Peyer's patch (tissue), 4 donors: Measurements from ENCODE around the gene KLHL13. TPM values are rescaled to one million over a fixed set of nuclear protein-coding genes. Genes with fewer than 3 reads are reported as not detected.

Source experiments
- DNase-seq, 3 donors: peaks; one replicate each; pipeline ENCODE4 v3.0.0-alpha.2; 2017 to 2019
- H3K27ac ChIP-seq, 4 donors: fragments of 200-600 bp; sonication (generic); one replicate each; pipeline ENCODE4 v1.5.1; 2016 to 2019
- H3K27me3 ChIP-seq, 2 donors: fragments of 200-600 bp; sonication (generic); one replicate each; pipeline ENCODE4 v1.5.1; 2019
- H3K36me3 ChIP-seq, 3 donors: fragments of 200-600 bp; sonication (generic); one replicate each; pipeline ENCODE4 v1.5.1; 2016 to 2019
- H3K4me1 ChIP-seq, 4 donors: fragments of 200-600 bp; sonication (generic); one replicate each; pipeline ENCODE4 v1.5.1; 2016 to 2019
- H3K4me3 ChIP-seq, 4 donors: fragments of 200-600 bp; sonication (generic); 1 replicate in 3 of 4; 2 replicates in 1 of 4; pipeline ENCODE4 v1.5.1; 2016 to 2019; ENCODE audit warnings: mild to moderate bottlenecking in 1 of 4
- H3K9me3 ChIP-seq, 4 donors: fragments of 200-600 bp; sonication (generic); one replicate each; pipeline ENCODE4 v1.5.1; 2016 to 2019; ENCODE audit warnings: mild to moderate bottlenecking in 1 of 4
- POLR2A ChIP-seq, 2 donors: fragments of 450-650 bp; IDR thresholded peaks; one replicate each; pipeline ENCODE4 v1.5.1; 2017; ENCODE audit warnings: antibody characterized with exemption in 2 of 2, mild to moderate bottlenecking in 2 of 2, moderate library complexity in 2 of 2
- total RNA-seq, 4 donors: library from RNA; depleted of rRNA; stranded (reverse); fragments of >200 nt; gene quantifications; one replicate each; pipeline ENCODE4 v1.1.0, GENCODE V29; 2016
- TF ChIP-seq, protein P1 (sequence below), 6 experiments: fragments of 450-650 bp in 4 of 6; fragments of 200-600 bp in 2 of 6; sonication (generic) in 1 of 6; IDR thresholded peaks; one replicate each; pipeline ENCODE4 v1.5.1; 2017 to 2019; ENCODE audit warnings: antibody characterized with exemption in 6 of 6, mild to moderate bottlenecking in 3 of 6, moderate library complexity in 1 of 6

KLHL13 gene
- total RNA-seq, 4 donors from 2014 or later: 4.0 to 14.0 (median 8.1) TPM

DNA sequence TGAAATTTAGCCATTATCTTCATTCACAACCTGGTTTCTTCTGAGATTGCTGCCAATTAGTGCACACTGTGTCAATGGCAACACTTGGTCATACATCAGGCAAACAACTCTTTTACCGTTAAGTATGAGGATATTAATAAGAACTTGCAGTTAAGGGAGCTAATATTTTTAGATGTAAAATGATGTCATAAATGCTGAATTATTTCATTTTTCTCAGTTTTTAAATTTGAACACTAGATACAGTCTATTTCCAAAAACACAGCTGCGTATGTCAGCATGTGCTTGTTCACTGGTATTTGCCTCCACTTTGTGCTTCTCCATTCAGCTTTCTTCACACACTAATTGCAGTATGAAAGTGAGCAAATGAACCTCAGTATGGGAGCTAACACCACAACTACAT, 1.6 kb downstream of the KLHL13 start:
- no peaks in the 10 kb centered on the region for H3K36me3 ChIP-seq
- no peak overlapping the region for H3K27ac ChIP-seq
- H3K27me3 ChIP-seq: no peaks in the 10 kb centered on the region
- no peak for DNase-seq
- TF ChIP-seq POLR2A (IDR thresholded peaks at IDR 0.05): no peak
- TF ChIP-seq, protein P1, sequence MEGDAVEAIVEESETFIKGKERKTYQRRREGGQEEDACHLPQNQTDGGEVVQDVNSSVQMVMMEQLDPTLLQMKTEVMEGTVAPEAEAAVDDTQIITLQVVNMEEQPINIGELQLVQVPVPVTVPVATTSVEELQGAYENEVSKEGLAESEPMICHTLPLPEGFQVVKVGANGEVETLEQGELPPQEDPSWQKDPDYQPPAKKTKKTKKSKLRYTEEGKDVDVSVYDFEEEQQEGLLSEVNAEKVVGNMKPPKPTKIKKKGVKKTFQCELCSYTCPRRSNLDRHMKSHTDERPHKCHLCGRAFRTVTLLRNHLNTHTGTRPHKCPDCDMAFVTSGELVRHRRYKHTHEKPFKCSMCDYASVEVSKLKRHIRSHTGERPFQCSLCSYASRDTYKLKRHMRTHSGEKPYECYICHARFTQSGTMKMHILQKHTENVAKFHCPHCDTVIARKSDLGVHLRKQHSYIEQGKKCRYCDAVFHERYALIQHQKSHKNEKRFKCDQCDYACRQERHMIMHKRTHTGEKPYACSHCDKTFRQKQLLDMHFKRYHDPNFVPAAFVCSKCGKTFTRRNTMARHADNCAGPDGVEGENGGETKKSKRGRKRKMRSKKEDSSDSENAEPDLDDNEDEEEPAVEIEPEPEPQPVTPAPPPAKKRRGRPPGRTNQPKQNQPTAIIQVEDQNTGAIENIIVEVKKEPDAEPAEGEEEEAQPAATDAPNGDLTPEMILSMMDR (IDR thresholded peaks at IDR 0.05): no peak
- peak overlapping the region in 1 of 4 donors; percentile 68 for H3K4me3 ChIP-seq
- H3K9me3 ChIP-seq: no peaks in the 10 kb centered on the region
- no peaks in the 10 kb centered on the region for H3K4me1 ChIP-seq

DNA sequence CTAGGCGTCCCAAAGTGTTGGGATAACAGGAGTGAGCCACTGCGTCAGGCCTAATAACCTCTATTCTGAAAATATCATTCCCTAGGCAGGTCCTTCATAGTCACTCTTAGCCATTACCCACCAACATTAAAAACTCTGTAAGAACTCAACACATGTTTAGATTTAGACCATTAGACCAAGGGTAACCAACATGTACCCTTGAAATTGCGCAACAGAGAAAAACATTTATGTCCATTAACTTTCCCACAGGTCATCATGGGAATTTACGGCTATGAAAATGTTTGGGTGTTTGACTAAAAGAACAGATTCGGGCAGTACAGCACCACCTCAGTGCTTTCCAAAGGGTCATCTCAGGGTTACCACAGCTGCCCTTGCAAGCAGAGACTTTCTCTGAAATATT, 7.5 kb downstream of the KLHL13 start:
- Histone ChIP-seq H3K36me3 (no peaks in the 10 kb centered on the region), H3K9me3 (no peaks in the 10 kb centered on the region), H3K27ac (no peak overlapping the region), H3K4me3 (no peak overlapping the region), H3K27me3 (no peaks in the 10 kb centered on the region), H3K4me1 (no peaks in the 10 kb centered on the region)
- DNase-seq: no peak
- no peak for TF ChIP-seq POLR2A (IDR thresholded peaks at IDR 0.05)
- TF ChIP-seq, protein P1 (IDR thresholded peaks at IDR 0.05): no peak

DNA sequence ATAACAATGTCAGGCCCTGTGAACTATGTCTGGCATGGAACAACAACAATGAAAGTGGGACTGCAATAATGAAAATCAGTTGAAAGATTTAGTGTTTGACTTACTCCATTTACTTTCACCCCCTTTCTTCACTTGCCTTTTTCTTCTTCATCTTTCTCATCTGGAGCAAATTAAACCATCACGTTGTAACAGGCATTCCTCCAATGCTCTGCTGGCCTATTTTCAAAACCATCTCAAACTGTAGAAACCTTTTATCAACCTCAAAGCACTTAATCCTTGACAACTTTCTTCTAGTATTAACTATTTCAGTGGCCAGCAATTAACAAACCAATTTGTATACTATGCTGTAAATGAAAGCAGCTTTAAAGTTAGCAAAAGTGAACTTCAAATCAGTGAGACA, 8.3 kb downstream of the KLHL13 start:
- TF ChIP-seq, protein P1 (IDR thresholded peaks at IDR 0.05): no peak
- TF ChIP-seq POLR2A (IDR thresholded peaks at IDR 0.05): no peak
- H3K27me3 ChIP-seq: no peaks in the 10 kb centered on the region
- no peak for DNase-seq

DNA sequence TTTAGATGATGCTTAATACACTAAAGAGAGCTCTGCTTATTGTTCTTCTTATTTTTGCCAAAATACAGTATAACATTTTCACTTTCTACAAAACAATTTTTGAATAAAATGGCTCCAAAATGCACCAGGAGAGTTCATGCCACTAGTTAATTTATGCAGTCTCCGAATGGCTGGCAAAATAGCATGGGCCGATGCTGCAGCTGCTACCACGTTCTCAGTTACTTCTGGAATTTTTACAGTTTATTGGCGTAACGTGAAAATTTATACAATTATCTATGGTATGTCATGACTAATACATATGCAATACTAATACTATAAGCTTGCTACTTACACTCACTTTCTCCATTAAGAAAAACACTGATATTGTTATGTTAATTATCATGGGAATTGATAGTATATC, 16.5 kb downstream of the KLHL13 start:
- H3K27me3 ChIP-seq: no peaks in the 10 kb centered on the region
- no peak overlapping the region for H3K4me3 ChIP-seq
- no peak overlapping the region for H3K27ac ChIP-seq

More for the DNA sequence above, 8.3 kb downstream of the KLHL13 start:
- Histone ChIP-seq H3K4me3 (no peak overlapping the region), H3K4me1 (no peaks in the 10 kb centered on the region), H3K27ac (no peak overlapping the region), H3K36me3 (no peaks in the 10 kb centered on the region), H3K9me3 (no peaks in the 10 kb centered on the region)

DNA sequence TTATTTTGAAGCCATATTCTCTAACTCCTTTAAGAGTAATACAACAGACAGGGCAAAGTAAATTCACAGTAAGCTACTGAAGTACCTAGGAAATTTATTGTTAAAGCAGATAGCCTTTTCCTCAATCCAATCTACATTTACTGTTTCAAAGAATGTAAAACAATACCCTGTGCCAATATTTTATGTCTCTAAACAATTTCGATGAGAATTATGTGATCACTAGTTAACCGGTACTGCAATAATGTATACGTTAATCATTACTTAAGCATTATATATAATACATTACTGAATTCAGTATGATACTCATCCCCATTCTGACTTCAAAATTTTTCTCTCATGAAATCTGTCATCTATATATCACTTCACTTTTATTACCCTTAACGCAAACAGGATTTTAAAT, 28.5 kb downstream of the KLHL13 start:
- Histone ChIP-seq H3K4me1 (no peaks in the 10 kb centered on the region), H3K4me3 (no peak overlapping the region), H3K36me3 (no peaks in the 10 kb centered on the region), H3K27ac (no peak overlapping the region), H3K9me3 (no peaks in the 10 kb centered on the region), H3K27me3 (no peaks in the 10 kb centered on the region)
- DNase-seq: no peak
- TF ChIP-seq POLR2A (IDR thresholded peaks at IDR 0.05): no peak
- TF ChIP-seq, protein P1 (IDR thresholded peaks at IDR 0.05): no peak

More for the DNA sequence above, 16.5 kb downstream of the KLHL13 start:
- DNase-seq: no peak
- Histone ChIP-seq H3K9me3 (no peaks in the 10 kb centered on the region), H3K4me1 (no peaks in the 10 kb centered on the region), H3K36me3 (no peaks in the 10 kb centered on the region)
- TF ChIP-seq, protein P1 (IDR thresholded peaks at IDR 0.05): no peak
- TF ChIP-seq POLR2A (IDR thresholded peaks at IDR 0.05): no peak

DNA sequence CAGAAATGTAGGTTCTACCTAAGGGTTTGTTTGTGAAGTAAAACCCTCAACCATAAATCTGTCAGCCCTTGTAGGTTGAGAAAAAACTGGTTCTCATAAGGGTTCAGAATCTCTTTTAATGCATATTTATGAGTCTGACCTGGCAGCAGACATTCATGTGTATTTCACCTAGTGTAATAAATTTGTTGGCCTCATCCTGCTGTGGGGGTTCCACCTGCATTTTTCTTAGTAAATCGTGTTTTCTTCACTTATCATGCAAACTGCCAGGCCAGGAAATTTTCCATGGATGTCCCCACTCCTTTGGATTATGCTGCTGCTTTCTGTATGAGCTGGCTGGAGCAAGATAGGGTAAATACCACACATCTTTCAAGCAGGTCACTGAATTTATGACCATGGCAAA, 42.4 kb downstream of the KLHL13 start:
- TF ChIP-seq, protein P1 (IDR thresholded peaks at IDR 0.05): no peak
- TF ChIP-seq POLR2A (IDR thresholded peaks at IDR 0.05): no peak
- no peaks in the 10 kb centered on the region for H3K9me3 ChIP-seq
- no peaks in the 10 kb centered on the region for H3K4me1 ChIP-seq
- DNase-seq: no peak
- H3K4me3 ChIP-seq: no peak overlapping the region
- H3K36me3 ChIP-seq: no peaks in the 10 kb centered on the region
- H3K27me3 ChIP-seq: no peaks in the 10 kb centered on the region
- no peak overlapping the region for H3K27ac ChIP-seq
